ENCODE results near the gene SOX9. TPM values are rescaled to one million over a fixed set of nuclear protein-coding genes. Genes with fewer than 3 reads are reported as not detected.
"Not testable (repeated sequence)": the region's sequence is repeated elsewhere in the genome, so short reads cannot be mapped to it uniquely, and the experiment has no call there.

The SOX9 gene
- total RNA-seq, 2 donors from 2014 or later, result 0.46 to 1.3 TPM

- Histone ChIP-seq H3K27me3 (ENCODE audit: control insufficient read depth, insufficient read depth, low read length, poor library complexity, severe bottlenecking) (peaks cover 23% of the 10 kb centered on the region), H3K9ac (ENCODE audit: extremely low read depth, low read length, poor library complexity, severe bottlenecking) (no peak overlapping the region), H3K27ac (ENCODE audit: low read depth, low read length) (no peak overlapping the region), H3K36me3 (ENCODE audit: control insufficient read depth, insufficient read depth, low read length) (no peaks in the 10 kb centered on the region), H3K9me3 (ENCODE audit: control insufficient read depth, low read length) (no peaks in the 10 kb centered on the region), H3K4me3 (ENCODE audit: low read length) (no peak overlapping the region), H3K4me1 (ENCODE audit: control insufficient read depth, insufficient read depth, low read length) (peaks cover 11% of the 10 kb centered on the region)
- Mint-ChIP-seq H3K4me1 (peaks cover 27% of the 10 kb centered on the region), H3K4me3 (no peak overlapping the region), H3K27me3 (ENCODE audit: insufficient read depth) (peaks cover 52% of the 10 kb centered on the region), H3K9me3 (no peaks in the 10 kb centered on the region), H3K27ac (no peak overlapping the region), H3K36me3 (ENCODE audit: low read depth) (no peaks in the 10 kb centered on the region)
- WGBS, 2 experiments (ENCODE audit: insufficient coverage in 1 of 2, insufficient read length in 1 of 2), result 93 to 100% methylated on average over 1 to 9 of the region's 9 CpGs
- no peak for TF ChIP-seq CTCF (conservative IDR thresholded peaks at IDR 0.05)
- peak; percentile 23 for DNase-seq
Measured at GRCh38 chr17:72137161-72137560, 16.3 kb downstream of the SOX9 start.

- H3K4me1 ChIP-seq (ENCODE audit: control insufficient read depth, insufficient read depth, low read length), result peaks cover 11% of the 10 kb centered on the region
- Mint-ChIP-seq H3K27me3 (ENCODE audit: insufficient read depth) (peaks cover 47% of the 10 kb centered on the region), H3K27ac (no peak overlapping the region), H3K4me3 (no peak overlapping the region), H3K36me3 (ENCODE audit: low read depth) (no peaks in the 10 kb centered on the region), H3K9me3 (no peaks in the 10 kb centered on the region), H3K4me1 (peaks cover 27% of the 10 kb centered on the region)
- H3K27me3 ChIP-seq (ENCODE audit: control insufficient read depth, insufficient read depth, low read length, poor library complexity, severe bottlenecking), result peaks cover 30% of the 10 kb centered on the region
- no peak overlapping the region for H3K4me3 ChIP-seq (ENCODE audit: low read length)
- no peak overlapping the region for H3K27ac ChIP-seq (ENCODE audit: low read depth, low read length)
- WGBS, 2 experiments (ENCODE audit: insufficient coverage in 1 of 2, insufficient read length in 1 of 2), result 94 to 100% methylated on average over 1 of the region's 1 CpG
- H3K36me3 ChIP-seq (ENCODE audit: control insufficient read depth, insufficient read depth, low read length), result no peaks in the 10 kb centered on the region
- H3K9me3 ChIP-seq (ENCODE audit: control insufficient read depth, low read length), result no peaks in the 10 kb centered on the region
- H3K9ac ChIP-seq (ENCODE audit: extremely low read depth, low read length, poor library complexity, severe bottlenecking), result no peak overlapping the region
- TF ChIP-seq CTCF (conservative IDR thresholded peaks at IDR 0.05), result no peak
- DNase-seq, result no peak
Measured at GRCh38 chr17:72139212-72139611, 18.4 kb downstream of the SOX9 start.

GRCh38 chr17:72141336-72141735, 20.5 kb downstream of the SOX9 start:
- Histone ChIP-seq H3K9ac (ENCODE audit: extremely low read depth, low read length, poor library complexity, severe bottlenecking) (no peak overlapping the region), H3K27ac (ENCODE audit: low read depth, low read length) (no peak overlapping the region), H3K4me1 (ENCODE audit: control insufficient read depth, insufficient read depth, low read length) (peaks cover 11% of the 10 kb centered on the region), H3K9me3 (ENCODE audit: control insufficient read depth, low read length) (no peaks in the 10 kb centered on the region), H3K27me3 (ENCODE audit: control insufficient read depth, insufficient read depth, low read length, poor library complexity, severe bottlenecking) (peaks cover 34% of the 10 kb centered on the region), H3K4me3 (ENCODE audit: low read length) (no peak overlapping the region), H3K36me3 (ENCODE audit: control insufficient read depth, insufficient read depth, low read length) (no peaks in the 10 kb centered on the region)
- Mint-ChIP-seq H3K4me3 (no peak overlapping the region), H3K9me3 (no peaks in the 10 kb centered on the region), H3K4me1 (peaks cover 18% of the 10 kb centered on the region), H3K36me3 (ENCODE audit: low read depth) (no peaks in the 10 kb centered on the region), H3K27ac (no peak overlapping the region), H3K27me3 (ENCODE audit: insufficient read depth) (peaks cover 54% of the 10 kb centered on the region)
- 86 to 90% methylated on average over 6 to 7 of the region's 7 CpGs for WGBS, 2 experiments (ENCODE audit: insufficient coverage in 1 of 2, insufficient read length in 1 of 2)
- TF ChIP-seq CTCF (conservative IDR thresholded peaks at IDR 0.05), result no peak
- no peak for DNase-seq

- not testable (repeated sequence) for H3K36me3 Mint-ChIP-seq (ENCODE audit: low read depth); H3K9me3 ChIP-seq (ENCODE audit: control insufficient read depth, low read length); H3K27ac ChIP-seq (ENCODE audit: low read depth, low read length); H3K36me3 ChIP-seq (ENCODE audit: control insufficient read depth, insufficient read depth, low read length); DNase-seq; H3K27ac Mint-ChIP-seq; H3K9ac ChIP-seq (ENCODE audit: extremely low read depth, low read length, poor library complexity, severe bottlenecking); H3K4me3 Mint-ChIP-seq; H3K4me3 ChIP-seq (ENCODE audit: low read length); H3K9me3 Mint-ChIP-seq
- peaks cover 11% of the 10 kb centered on the region for H3K4me1 ChIP-seq (ENCODE audit: control insufficient read depth, insufficient read depth, low read length)
- Mint-ChIP-seq H3K27me3 (ENCODE audit: insufficient read depth) (peaks cover 50% of the 10 kb centered on the region), H3K4me1 (peaks cover 18% of the 10 kb centered on the region)
- H3K27me3 ChIP-seq (ENCODE audit: control insufficient read depth, insufficient read depth, low read length, poor library complexity, severe bottlenecking), result peaks cover 33% of the 10 kb centered on the region
- whole genome bisulfite sequencing, 2 experiments (ENCODE audit: insufficient coverage in 1 of 2, insufficient read length in 1 of 2), result 91 to 96% methylated on average over 5 to 8 of the region's 11 CpGs
Measured at GRCh38 chr17:72142097-72142496, 21.3 kb downstream of the SOX9 start.

Data from endodermal cell (in vitro differentiated cells).